ENCODE measurements around the gene RALGDS. TPM values are rescaled to one million over a fixed set of nuclear protein-coding genes. Genes with fewer than 3 reads are reported as not detected.

The RALGDS gene
- total and polyA plus RNA-seq, 3 donors from 2014 or later: 23.0 to 42.4 (median 32.5) TPM

DNA sequence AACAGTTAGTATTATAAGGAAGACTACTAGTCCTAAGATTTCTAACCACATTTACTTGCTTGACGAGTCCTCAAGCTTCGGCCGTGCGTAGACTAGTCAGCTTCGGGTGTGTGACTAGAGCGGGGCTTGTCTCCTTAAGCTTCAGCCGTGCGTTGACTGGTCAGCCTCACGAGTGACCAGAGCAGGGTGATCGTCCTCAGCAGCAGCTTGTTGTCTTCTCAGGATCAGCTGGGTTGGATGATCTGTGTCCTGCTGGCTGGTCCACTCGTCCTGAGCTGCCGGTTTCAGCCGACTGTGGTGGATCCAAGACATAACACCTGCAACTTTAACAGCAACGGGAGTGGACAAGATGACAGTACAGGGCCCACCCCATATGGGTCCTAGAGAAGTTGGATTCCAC lies 42.6 kb downstream of the RALGDS start:
- intact Hi-C loops (cut with DNase I; ENCODE audit: low total_unique reads): no loop called here
- DNase-seq: no peak
- H3K27me3 ChIP-seq: no peaks in the 10 kb centered on the region
- no peak overlapping the region for H3K4me3 ChIP-seq
- peaks cover 39% of the 10 kb centered on the region for H3K4me1 ChIP-seq
- H3K27ac ChIP-seq: no peak overlapping the region
- TF ChIP-seq, protein P1, sequence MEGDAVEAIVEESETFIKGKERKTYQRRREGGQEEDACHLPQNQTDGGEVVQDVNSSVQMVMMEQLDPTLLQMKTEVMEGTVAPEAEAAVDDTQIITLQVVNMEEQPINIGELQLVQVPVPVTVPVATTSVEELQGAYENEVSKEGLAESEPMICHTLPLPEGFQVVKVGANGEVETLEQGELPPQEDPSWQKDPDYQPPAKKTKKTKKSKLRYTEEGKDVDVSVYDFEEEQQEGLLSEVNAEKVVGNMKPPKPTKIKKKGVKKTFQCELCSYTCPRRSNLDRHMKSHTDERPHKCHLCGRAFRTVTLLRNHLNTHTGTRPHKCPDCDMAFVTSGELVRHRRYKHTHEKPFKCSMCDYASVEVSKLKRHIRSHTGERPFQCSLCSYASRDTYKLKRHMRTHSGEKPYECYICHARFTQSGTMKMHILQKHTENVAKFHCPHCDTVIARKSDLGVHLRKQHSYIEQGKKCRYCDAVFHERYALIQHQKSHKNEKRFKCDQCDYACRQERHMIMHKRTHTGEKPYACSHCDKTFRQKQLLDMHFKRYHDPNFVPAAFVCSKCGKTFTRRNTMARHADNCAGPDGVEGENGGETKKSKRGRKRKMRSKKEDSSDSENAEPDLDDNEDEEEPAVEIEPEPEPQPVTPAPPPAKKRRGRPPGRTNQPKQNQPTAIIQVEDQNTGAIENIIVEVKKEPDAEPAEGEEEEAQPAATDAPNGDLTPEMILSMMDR (IDR thresholded peaks at IDR 0.05): no peak
- no peak for TF ChIP-seq POLR2A (IDR thresholded peaks at IDR 0.05)
- no peaks in the 10 kb centered on the region for H3K36me3 ChIP-seq (ENCODE audit: low read depth, missing control alignments)
- no peaks in the 10 kb centered on the region for H3K9me3 ChIP-seq
- 42 to 74% methylated on average over 9 to 14 of the region's 14 CpGs for WGBS, 2 donors

DNA sequence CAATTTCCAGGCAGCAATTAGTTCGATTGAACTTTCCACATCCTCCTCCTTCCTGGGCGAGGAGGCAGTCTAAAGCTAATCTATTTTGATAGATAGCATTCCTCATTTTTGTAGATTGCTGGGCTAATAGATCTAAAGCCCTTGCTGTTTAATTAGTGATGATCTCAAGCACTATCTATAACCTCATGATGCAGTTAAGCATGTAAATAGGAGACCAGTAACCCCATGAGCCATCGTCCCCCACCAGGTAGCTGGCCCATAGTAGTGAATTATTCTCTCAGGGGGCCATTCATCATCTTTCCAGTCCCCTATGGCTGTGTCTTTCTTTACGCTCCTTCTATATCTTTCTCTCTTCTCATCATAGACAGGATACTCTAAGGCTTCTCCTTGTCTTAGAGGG lies 44.3 kb downstream of the RALGDS start:
- intact Hi-C loops (cut with DNase I; ENCODE audit: low total_unique reads): no loop called here
- no peak for TF ChIP-seq POLR2A (IDR thresholded peaks at IDR 0.05)
- TF ChIP-seq, protein P1 (IDR thresholded peaks at IDR 0.05): no peak
- DNase-seq: no peak
- 42 to 63% methylated on average over 4 of the region's 4 CpGs for WGBS, 2 donors
- H3K36me3 ChIP-seq (ENCODE audit: low read depth, missing control alignments): no peaks in the 10 kb centered on the region
- H3K27me3 ChIP-seq: no peaks in the 10 kb centered on the region
- peaks cover 39% of the 10 kb centered on the region for H3K4me1 ChIP-seq
- peak overlapping the region; percentile 39 to 56 for H3K27ac ChIP-seq
- H3K9me3 ChIP-seq: no peaks in the 10 kb centered on the region
- H3K4me3 ChIP-seq: no peak overlapping the region

DNA sequence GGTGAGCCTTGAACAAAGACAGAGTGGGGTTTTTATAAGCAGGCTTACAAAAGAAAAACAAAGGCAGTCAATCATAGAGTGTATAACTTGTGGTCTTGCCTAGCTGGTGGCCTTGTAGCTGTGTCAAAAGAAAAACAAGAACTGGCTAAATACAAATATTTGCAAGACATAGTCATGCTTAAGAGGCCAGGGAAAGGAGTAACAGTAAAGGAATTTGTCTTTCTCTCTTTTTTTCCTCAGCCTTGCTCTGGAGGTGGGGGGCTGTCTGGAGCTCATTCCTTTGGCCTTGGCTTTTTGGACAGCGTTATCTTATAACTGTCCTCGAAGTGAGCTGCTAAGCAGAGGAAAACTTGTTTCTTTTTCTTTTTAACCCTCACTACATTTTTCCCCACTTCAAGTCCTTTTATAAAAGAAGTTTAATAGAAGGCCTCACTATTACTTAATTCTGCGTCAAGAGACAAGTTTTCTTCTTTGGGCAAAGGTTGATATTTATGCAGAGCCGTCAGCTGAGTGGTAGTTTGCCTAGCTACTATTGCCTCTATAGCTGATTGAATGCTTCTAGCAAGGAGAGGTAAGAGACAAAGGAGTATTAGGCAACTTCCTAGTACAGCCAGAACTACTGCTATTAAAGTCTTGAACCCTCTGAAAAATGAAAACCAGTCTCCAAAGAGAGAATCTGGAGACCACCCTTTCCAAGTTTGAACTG lies 45.0 kb downstream of the RALGDS start:
- no peak overlapping the region for H3K4me3 ChIP-seq
- WGBS, 2 donors: 37 to 46% methylated on average over 4 of the region's 4 CpGs

DNA sequence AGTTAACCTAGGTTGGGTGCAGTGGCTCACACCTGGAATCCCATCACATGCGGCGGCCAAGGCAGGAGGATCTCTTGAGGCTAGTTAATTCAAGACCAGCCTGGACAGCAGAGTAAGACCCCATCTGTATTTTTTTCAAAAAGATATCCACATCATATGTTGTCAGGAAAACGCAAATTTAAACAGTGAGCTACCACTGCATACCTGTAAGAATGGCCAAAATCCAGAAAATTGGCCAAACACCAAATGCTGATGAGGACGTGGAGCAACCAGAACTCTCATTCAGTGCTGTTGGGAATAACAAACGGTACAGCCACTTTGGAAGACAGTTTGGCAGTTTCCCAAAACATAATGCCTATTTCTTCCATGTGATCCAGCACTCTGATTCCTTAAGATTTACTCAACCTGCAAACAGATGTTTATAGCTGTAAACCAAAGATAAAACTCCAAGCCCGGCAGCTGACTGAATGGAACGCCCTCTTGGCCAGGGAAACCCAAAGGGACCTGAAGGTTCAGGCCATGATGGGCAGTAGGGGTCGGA lies 46.9 kb downstream of the RALGDS start:
- intact Hi-C loops (cut with DNase I; ENCODE audit: low total_unique reads): no loop called here
- no peaks in the 10 kb centered on the region for H3K9me3 ChIP-seq
- no peak for DNase-seq
- H3K27me3 ChIP-seq: no peaks in the 10 kb centered on the region
- no peaks in the 10 kb centered on the region for H3K36me3 ChIP-seq (ENCODE audit: low read depth, missing control alignments)
- no peak overlapping the region for H3K27ac ChIP-seq
- no peak for TF ChIP-seq POLR2A (IDR thresholded peaks at IDR 0.05)
- TF ChIP-seq, protein P1 (IDR thresholded peaks at IDR 0.05): no peak
- 46 to 63% methylated on average over 8 of the region's 8 CpGs for WGBS, 2 donors
- peaks cover 39% of the 10 kb centered on the region for H3K4me1 ChIP-seq
- no peak overlapping the region for H3K4me3 ChIP-seq

More for the DNA sequence above, 45.0 kb downstream of the RALGDS start:
- DNase-seq: peak; percentile 47
- H3K36me3 ChIP-seq (ENCODE audit: low read depth, missing control alignments): no peaks in the 10 kb centered on the region
- TF ChIP-seq, protein P1 (IDR thresholded peaks at IDR 0.05): no peak
- no peak for TF ChIP-seq POLR2A (IDR thresholded peaks at IDR 0.05)
- intact Hi-C loops (cut with DNase I; ENCODE audit: low total_unique reads): no loop called here
- peaks cover 39% of the 10 kb centered on the region for H3K4me1 ChIP-seq
- H3K27me3 ChIP-seq: no peaks in the 10 kb centered on the region
- peak overlapping the region; percentile 34 to 66 for H3K27ac ChIP-seq
- H3K9me3 ChIP-seq: no peaks in the 10 kb centered on the region
